Activated CD8-positive, alpha-beta T cell treated with anti-CD3 and anti-CD28 coated beads for 36 hours (primary cell): Measurements from ENCODE around the gene SPPL3. TPM values are rescaled to one million over a fixed set of nuclear protein-coding genes. Genes with fewer than 3 reads are reported as not detected.
"Not testable (repeated sequence)": the region's sequence is repeated elsewhere in the genome, so short reads cannot be mapped to it uniquely, and the experiment has no call there.

Source experiments
- ATAC-seq: fragments of 200-7000 bp; cut with Tn5 transposase; one replicate; pipeline ENCODE4 v1.10.0; 2021; ENCODE audit warnings: mild to moderate bottlenecking, moderate library complexity
- CTCF ChIA-PET: fragments of 350-600 bp; sonication (Branson Sonifier 250); formaldehyde crosslinking; loops from one replicate; lab custom pipeline; 2021; ENCODE audit warnings: antibody characterized with exemption; lab: Charles Lee
- POLR2A ChIA-PET: fragments of 350-600 bp; sonication (Branson Sonifier 250); formaldehyde crosslinking; loops from one replicate; lab custom pipeline; 2021; ENCODE audit warnings: antibody characterized with exemption; lab: Charles Lee
- DNase-seq: peaks from one replicate; pipeline ENCODE4 v3.0.0-alpha.2; 2020
- H3K27ac Mint-ChIP-seq: one replicate; pipeline ENCODE4 v1.8.0; 2021; ENCODE audit warnings: mild to moderate bottlenecking, mixed read lengths
- H3K27me3 Mint-ChIP-seq: one replicate; pipeline ENCODE4 v1.8.0; 2021; ENCODE audit warnings: mixed read lengths
- H3K36me3 Mint-ChIP-seq: one replicate; pipeline ENCODE4 v1.8.0; 2021; ENCODE audit warnings: low read depth, mixed read lengths
- H3K4me1 Mint-ChIP-seq: one replicate; pipeline ENCODE4 v1.8.0; 2021; ENCODE audit warnings: low read depth, mixed read lengths
- H3K4me3 Mint-ChIP-seq: one replicate; pipeline ENCODE4 v1.8.0; 2021; ENCODE audit warnings: mild to moderate bottlenecking, moderate library complexity, mixed read lengths
- H3K9me3 Mint-ChIP-seq: one replicate; pipeline ENCODE4 v1.8.0; 2021; ENCODE audit warnings: mixed read lengths
- CTCF ChIP-seq: fragments of 200-600 bp; IDR thresholded peaks from one replicate; pipeline ENCODE4 v1.8.0; 2022; ENCODE audit warnings: antibody characterized with exemption, mild to moderate bottlenecking
- intact Hi-C: fragments of 100-400 bp; cut with micrococcal nuclease; formaldehyde crosslinking; loops from one replicate; pipeline ENCODE4 v1.10.0; 2022
- total RNA-seq, 2 experiments: library from RNA; stranded (reverse); gene quantifications; one replicate each; pipeline ENCODE4 v1.2.3, GENCODE V29; 2021

Gene SPPL3
- 10 to 100 TPM; 19.8 to 20.8 TPM for total RNA-seq

GRCh38 chr12:120904197-120904773 is at the start of gene SPPL3:
Gene SPPL3, minus strand, starts transcription at chr12:120904358. Its CDS starts 491 bp downstream, at chr12:120903867.
- peak within 1 kb of the TSS; percentile 100 for H3K4me3 Mint-ChIP-seq
- CTCF ChIA-PET, result interaction anchor here (1.2 to 4.1 kb wide), 3 partner anchors 13 to 156 kb away, joined by 3 to 14 read pairs (median 3); no protein-coding TSS in a partner anchor
- ATAC-seq, result peak; percentile 82
- DNase-seq, result peak; percentile 94
- no peaks in the 10 kb centered on the region for H3K27me3 Mint-ChIP-seq
- TF ChIP-seq CTCF, result no peak
- intact Hi-C loops, result no loop called here
- peaks cover 14% of the 10 kb centered on the region for H3K36me3 Mint-ChIP-seq
- no peaks in the 10 kb centered on the region for H3K9me3 Mint-ChIP-seq
- POLR2A ChIA-PET, result interaction anchor here (0.8 to 2.1 kb wide), 8 partner anchors 10 to 108 kb away, joined by 3 to 7 read pairs (median 4); no protein-coding TSS in a partner anchor
- peaks cover 27% of the 10 kb centered on the region for H3K4me1 Mint-ChIP-seq
- H3K27ac Mint-ChIP-seq, result peak within 1 kb of the TSS; percentile 96

GRCh38 chr12:120950807-120951206 is 46.6 kb upstream of the SPPL3 start:
- Mint-ChIP-seq H3K27ac (no peak overlapping the region), H3K9me3 (no peaks in the 10 kb centered on the region), H3K4me1 (peaks cover under 1% of the 10 kb centered on the region), H3K36me3 (no peaks in the 10 kb centered on the region), H3K4me3 (no peak overlapping the region), H3K27me3 (no peaks in the 10 kb centered on the region)
- CTCF ChIA-PET, result no interaction called here
- TF ChIP-seq CTCF, result no peak
- DNase-seq (no peak), ATAC-seq (no peak)
- POLR2A ChIA-PET, result no interaction called here
- intact Hi-C loops, result no loop called here

- H3K4me3 Mint-ChIP-seq, POLR2A ChIA-PET, DNase-seq, H3K36me3 Mint-ChIP-seq, H3K4me1 Mint-ChIP-seq, H3K27ac Mint-ChIP-seq, intact Hi-C loops, H3K9me3 Mint-ChIP-seq, H3K27me3 Mint-ChIP-seq, ATAC-seq: not testable (repeated sequence)
- CTCF ChIA-PET, result interaction anchor here (8.1 kb wide), 1 partner anchor 22 kb away, joined by 50 read pairs; no protein-coding TSS in a partner anchor
Measured at GRCh38 chr12:120950260-120950799, 46.2 kb upstream of the SPPL3 start.

GRCh38 chr12:120945516-120945915 is 41.4 kb upstream of the SPPL3 start:
- ATAC-seq, H3K4me1 Mint-ChIP-seq, H3K27me3 Mint-ChIP-seq, H3K9me3 Mint-ChIP-seq, intact Hi-C loops, DNase-seq, H3K36me3 Mint-ChIP-seq, H3K27ac Mint-ChIP-seq, H3K4me3 Mint-ChIP-seq: not testable (repeated sequence)
- CTCF ChIA-PET, result interaction anchor here (1.0 to 8.1 kb wide), 2 partner anchors 27 to 58 kb away, joined by 3 to 50 read pairs; no protein-coding TSS in a partner anchor
- POLR2A ChIA-PET, result interaction anchor here (0.6 to 0.9 kb wide), 2 partner anchors 14 to 246 kb away, joined by 3 read pairs; no protein-coding TSS in a partner anchor

- ChIA-PET CTCF (interaction anchor here (0.7 to 8.1 kb wide), 10 partner anchors 11 to 162 kb away, joined by 3 to 50 read pairs (median 4); no protein-coding TSS in a partner anchor), POLR2A (interaction anchor here (0.9 kb wide), 1 partner anchor 15 kb away, joined by 3 read pairs; no protein-coding TSS in a partner anchor)
- Mint-ChIP-seq H3K27me3 (no peaks in the 10 kb centered on the region), H3K4me1 (peaks cover 9% of the 10 kb centered on the region), H3K9me3 (no peaks in the 10 kb centered on the region), H3K36me3 (no peaks in the 10 kb centered on the region), H3K4me3 (no peak overlapping the region), H3K27ac (no peak overlapping the region)
- TF ChIP-seq CTCF, result peak; percentile 81
- intact Hi-C loops, result no loop called here
- peak; percentile 86 for DNase-seq
- peak; percentile 81 for ATAC-seq
Measured at GRCh38 chr12:120944645-120945217, 40.6 kb upstream of the SPPL3 start.
